8988T (cell line): ENCODE measurements around the gene FAM120A.

ENCODE experiments used
- DNase-seq: peaks from one replicate; pipeline ENCODE4 v3.0.0; 2011

Gene FAM120A

DNA sequence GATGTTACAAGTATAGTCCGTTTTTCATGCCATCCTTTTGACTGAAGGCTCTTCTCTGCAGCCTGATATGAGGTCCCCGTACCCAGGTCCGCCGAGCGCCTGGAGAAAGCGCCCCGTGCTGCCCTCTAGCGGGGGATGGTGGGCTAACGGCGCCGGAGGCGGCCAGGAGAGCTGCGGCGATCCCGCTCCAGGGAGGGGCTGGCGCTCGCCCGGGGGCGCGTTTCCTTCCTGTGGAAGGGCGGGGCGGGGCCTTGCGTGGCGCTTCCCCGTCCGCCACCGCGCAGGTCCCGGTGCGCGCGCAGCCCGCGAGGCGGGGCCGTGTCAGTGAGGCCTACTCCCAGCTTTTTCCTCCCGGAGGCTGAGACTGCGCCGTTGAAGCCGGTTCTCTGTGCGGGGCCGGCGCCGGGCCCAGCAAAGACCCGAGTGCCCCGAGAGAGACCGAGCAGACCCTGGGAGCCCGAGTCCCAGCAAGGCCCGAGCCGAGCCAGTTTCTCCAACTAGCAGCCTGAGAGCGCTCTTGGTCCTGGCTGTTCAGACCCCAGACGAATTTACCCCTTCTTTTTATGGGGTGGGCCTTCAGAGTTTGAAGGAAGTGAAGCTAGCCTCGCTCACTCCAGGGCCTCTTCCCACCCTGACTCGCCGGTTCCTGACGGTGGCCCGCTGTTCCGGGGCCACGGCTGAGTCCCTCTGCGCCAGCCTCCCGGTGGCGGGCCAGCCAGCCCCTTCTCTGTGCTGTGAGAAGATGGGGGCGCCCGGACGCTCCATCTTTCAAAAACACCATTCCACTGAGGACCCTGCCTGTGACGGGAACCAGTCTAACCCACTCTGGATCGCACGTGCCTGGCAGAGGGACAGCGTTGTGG lies 115.2 kb downstream of the FAM120A start:
- DNase-seq, result peak; percentile 93

DNA sequence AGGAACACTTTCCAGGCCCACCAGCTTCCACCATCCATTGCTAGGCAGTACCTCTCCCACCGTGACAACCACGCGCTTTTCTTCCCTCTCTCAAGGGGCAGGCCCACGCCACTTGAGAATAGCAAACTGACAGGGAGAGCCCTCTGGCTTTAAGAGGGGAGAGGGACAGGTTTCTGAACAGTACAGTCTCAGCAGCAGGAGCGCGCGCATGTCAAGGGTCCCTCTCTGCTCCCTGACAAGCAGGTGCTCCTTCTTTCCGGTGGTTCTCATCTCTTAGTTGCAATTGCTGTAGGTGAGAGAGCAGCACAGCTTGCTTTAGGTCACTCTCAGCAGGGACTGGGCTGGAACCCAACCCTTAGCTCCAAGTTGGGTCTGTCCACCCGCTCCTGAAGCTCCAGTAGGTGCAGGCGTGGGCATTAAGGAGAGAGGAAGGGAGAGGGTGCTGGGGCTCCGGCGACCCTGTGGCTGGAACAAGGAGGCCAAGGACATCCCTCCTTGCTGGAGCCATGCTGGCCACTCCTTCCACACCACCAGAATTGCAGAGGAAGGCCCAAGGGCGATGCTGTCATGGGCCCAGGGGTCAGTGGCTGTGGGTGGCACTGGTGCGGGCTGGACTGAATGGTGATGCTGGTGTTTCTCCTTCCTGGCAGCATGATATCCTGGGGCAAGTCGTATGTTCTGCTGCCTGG lies 115.9 kb downstream of the FAM120A start:
- no peak for DNase-seq

DNA sequence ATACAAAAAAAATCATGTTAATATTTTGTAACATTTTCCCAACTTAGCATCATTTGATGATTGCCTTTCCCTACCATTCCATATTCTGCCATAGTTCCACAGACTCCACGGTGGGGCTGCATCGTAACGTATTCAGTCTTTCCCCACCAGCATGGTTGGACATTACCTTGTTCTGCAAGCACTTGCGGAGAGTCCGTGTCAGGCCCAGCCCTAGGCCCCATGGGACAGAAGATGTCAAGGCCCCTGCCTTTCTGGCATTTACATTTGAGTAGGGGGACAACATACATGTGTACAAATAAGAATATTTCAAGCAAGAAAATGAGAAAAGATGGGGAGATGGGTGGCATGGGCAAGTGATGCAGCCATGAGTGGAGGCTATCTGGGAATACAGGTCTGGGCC lies 116.7 kb downstream of the FAM120A start:
- DNase-seq, result no peak

DNA sequence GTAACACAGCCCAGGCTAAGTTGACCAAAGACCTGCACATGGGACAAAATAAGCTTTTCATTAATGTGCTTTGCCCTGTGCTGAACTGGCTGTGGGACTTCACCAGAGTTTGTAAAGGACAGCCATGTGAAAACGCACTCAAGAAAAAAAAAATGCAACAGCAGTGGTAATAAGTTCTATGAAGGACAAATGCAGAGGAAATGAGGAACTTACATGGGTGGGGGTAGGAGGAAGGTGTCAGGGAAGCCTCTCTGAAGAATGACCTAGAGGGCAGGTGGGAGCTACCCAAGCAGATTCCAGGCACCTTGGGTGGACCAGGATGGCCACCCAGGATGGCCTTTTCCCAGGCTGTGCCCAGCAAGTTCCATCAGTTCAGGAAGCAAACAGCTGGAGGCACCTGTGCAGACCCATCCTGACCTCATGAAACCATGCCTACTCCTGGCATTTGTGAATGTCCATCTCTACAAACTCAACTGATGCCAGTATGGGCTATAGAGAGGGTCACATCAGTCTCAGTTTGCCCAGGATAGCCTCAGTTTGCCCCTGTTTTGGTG lies 118.2 kb downstream of the FAM120A start:
- DNase-seq, result no peak

DNA sequence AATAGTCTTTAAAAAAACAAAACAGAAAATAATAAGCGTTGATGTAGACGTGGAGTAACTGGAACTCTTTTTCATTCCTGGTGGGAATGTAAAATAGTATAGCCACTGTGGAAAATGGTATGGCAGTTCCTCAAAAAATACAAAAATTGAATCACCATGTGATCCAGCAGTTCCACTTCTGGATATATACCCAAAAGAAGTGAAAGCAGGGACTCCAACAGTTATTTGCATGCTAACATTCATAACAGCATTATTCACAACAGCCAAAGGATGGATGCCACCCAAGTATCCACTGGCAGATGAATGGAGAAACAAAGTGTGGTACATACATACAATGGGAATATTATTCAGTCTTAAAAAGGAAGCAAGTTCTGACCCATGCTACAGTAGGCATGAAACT lies 120.7 kb downstream of the FAM120A start:
- DNase-seq, result no peak

DNA sequence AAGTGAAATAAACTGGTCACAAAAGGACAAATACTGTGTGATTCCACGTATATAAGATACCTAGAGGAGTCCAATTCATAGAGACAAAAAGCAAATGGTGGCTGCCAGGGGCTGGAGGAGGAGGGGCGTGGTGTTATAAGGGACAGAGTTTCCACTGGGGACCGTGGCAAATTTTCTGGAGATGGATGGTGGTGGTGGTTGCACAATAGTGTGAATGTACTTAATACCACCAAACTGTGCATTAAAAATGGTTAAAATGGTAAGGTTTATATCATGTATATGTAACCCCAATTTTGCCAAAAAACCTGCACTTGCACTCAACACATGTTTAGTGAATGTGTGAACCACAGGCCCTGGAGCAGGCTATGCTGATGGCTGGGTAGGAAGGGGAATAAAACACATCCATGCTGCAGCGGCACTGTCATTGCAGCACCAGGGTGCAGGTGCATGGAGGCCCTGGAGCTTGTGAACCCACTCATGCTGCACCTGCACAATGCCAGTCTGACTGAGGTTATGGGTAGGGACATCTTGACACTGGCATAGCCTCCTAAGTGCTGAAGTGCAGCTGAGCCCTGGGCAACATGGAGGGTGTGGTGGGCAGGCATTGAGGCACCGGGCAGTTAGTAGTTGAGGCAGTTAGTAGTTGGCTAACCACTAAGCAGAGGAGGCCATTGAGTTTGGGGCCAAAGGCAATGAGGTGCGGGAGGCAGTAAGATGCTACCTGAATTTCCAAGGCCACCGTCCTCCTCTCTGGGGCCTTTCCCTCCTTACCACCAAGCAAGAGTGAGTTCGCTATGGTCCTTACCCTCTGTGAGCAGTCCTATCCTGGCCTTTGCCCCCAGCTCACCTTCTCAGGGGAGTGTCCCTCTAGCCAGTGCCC lies 121.4 kb downstream of the FAM120A start:
- no peak for DNase-seq

DNA sequence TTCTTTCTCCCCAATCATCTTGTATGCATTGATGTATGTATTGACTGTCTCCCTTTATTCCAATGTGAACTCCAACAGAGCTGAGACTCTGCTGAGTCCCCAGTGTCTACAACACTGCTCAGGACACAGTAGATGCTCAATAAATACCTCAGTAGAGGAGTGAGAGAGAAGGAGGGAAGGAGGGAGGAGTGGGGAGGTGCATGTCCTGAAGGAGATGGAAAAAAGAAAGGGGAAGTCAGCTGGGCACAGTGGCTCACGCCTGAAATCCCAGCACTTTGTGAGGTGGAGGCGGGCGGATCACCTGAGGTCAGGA lies 122.0 kb downstream of the FAM120A start:
- DNase-seq, result no peak

DNA sequence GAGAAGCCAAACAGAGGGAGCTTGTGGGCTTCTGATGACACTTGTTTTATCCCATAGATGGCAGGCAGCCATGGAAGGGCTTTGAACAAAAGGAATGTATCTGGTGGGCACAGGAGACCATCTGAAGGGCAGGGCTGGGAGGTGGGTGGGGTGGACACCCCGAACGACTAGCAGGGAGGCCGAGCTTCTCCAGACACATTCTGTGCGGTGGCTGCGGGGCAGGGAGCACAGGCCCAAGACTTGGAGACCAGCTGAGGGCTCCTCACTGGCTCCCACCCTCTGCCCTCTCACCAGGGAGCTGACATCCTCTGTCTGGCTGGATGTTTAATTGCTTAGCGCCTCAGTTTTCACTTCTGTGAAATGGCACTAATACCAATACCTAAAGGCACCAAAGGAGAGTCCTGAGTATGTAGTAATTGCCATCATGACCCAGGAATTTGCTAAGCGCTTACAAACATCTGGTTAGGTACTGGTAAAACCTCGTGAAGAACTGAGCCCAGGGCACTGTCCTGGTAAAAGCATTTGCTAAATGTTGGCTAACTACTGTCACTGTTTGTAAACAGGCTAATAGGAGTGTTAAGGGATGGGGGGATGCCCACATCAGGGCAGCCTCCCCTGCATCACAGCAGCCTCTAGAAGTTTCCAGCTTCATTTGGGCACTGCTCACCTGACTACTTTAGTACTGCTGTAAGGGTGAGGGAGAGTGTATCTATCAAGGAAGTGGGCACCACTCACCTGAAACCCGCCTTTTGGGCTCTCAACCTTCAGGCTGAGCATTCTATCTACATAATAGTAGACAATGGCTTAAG lies 122.8 kb downstream of the FAM120A start:
- DNase-seq, result no peak

DNA sequence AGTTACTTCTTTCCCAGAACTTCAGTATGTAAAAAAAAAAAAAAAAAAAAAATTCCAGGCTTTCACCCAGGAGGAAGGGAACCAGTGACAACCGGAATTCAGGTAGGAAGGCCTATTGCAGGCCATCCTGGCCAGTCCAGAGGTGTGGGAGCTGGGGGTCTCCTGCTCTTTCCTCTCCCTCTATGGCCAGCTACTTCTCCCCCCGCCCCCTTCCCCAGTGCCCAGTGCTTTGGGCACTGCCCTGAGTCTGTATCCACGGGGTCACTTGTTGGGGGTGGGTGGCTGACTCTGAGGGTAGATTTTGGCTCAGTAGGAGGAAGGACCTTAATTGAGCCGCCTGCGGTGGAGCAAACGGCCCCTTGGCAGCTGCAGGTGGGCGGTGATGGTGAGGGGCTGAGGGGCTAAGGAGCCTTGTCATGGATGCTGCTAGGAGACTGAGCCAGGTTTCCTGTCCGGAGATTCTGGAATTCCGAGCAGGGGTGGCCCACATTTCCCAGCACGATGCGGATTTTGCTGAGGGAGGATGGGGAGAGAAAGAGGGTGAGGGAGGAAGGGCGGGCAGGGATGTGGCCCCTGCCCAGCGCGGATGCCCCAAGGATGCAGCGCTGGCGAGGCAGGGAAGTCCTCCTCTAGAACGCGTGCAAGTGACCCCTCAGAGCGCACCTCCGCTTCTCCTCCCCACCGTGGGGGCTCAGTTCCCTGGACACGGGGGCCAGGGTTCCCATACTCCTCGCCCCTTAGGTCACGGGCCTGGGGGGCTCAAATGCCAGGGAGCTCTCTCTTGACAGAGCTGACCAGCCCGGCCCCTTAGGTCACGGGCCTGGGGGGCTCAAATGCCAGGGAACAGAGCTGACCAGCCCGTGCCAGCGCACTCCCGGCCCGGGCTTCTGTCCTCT lies 123.7 kb downstream of the FAM120A start:
- no peak for DNase-seq

DNA sequence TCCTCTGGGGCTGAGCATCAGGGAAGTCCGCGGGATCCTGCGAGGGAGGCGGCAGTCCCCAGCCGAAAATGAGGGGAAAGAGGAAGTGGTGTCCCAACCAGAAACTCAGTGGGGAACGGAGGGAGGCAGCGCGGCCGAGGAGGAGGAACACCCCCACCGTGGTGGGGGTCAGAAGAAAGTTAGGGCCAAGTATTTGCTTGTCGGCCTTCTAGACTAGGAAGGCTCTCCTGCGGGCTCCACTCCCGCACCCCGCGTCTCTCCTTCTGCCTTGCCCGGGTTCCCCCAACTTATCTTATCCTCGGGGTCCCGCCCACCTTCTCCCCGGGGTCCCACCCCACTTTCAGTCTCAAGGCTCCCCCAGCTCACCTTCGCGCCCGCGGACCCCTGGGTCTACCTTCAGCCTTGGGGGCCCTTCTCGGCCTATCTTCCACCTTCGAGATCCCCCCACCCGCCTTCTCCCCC lies 124.3 kb downstream of the FAM120A start:
- peak; percentile 69 for DNase-seq

DNA sequence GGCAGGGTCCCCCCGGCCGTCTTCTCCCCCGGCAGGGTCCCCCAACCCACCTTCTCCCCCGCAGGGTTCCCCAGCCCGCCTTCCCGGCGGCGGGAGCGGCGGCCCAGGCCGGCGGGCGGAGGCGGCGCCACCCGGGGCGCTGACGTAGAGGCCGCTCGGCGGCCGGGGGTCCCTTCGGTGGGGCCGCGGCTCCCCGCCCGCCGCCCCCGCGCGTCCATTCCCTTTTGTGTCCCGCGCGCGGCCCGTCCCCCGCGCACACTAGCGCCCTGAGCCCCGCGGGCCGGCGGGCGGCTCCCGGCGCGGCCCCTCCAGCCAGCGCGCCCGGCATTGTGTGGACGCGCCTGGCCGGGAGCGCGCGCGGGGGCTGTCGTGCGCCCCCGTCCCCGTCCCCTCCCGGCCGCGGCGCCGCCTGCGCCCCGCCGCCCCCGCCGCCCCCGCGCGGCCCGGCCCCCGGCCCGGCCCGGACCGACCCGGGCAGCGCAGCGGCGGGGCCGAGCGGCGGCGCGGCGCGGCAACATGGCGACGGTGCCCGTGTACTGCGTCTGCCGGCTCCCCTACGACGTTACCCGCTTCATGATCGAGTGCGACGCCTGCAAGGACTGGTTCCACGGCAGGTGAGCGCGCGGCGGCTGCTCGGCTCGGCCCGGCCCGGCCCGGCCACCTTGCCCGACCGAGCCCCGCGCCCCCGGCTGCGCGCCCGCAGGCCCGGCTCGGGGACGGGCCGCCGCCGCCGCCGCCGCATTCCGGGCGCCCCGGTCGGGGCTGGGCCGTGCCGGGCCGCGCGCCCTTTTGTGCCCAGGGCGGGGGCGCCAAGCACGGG lies 125.0 kb downstream of the FAM120A start, which contains the start of gene PHF2:
TSS of gene PHF2 (plus strand) at position 327 of the 820 bp plus-strand sequence. CDS start at position 517, 190 bp downstream.
- peak; percentile 86 for DNase-seq

DNA sequence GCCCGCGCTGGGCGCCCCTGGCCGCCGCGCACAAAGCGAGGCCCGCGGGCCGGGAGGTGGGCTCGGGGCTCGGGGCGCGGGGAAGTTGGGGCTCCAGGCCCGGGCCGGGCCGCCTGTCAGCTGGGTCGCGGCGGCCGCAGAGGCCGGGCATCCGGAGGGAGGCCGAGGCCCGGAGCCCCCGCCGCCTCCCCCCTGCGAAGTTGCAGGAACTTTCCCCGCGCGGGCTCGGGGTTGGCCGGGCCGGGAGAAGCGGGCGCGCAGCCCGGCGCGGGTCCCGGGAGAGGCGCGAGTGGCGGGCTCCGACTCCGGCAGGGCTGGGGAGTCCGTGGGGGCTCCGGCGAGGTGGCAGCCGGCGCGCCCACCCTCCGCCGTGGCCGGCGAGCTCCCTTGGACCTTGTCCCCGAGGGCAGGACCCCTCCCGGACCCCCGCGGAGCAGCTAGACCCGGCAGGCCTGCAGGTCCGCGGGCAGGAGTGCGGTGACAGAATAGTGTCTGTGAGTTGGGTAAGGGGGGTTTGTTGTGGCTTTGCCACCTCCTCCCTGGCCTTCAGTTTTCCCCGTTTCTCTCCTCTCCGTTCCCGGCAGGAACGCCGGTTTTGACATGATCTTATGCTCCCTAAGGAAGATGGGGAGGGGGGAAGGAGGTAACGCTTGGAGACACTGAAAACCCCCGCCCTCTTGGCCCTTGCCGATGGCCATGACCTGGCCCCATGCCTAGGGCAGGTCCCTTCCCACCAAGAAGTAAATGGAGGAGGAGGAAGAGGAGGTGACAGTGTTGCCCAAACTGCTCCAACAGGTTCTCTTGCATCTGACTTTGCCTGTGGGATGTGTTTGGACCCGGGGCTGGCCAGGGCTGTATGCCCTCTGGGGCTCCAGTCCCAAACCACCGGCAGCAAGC lies 125.8 kb downstream of the FAM120A start:
- DNase-seq, result peak; percentile 55

DNA sequence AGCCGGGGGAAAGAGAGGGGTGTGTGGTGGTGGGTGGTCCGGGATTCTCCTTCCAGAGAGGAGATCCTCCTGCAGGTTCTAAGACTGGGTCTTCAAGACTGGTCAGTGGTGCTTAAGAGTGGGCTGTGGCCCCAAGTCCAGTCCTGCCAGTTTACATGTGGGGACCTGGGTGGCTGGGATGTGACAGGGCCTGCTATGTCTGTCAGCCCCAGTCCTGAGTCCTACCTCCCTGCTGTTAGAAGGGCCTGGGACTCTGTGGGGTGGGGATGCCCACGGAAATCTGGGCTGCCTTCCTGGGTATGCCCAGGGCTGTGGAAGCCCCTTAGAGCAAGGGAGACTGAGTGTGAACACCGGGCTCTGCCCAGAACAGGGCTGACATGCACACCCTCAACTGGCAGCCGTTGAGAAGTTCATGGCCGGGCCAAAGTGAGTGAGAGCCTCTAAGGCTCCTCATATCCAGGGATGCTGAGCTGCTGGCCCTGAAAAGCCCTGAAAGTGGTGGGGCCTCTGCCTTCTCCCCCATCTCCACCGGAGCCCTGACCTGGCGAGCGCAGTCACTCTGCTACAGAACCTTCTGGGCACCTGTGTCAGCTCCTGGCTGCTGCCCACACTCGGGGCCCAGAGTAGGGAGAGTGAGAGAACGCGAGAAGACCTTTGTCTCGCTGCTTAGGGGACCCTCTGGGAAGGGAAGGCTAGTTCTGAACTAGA lies 126.6 kb downstream of the FAM120A start:
- DNase-seq, result peak; percentile 44

DNA sequence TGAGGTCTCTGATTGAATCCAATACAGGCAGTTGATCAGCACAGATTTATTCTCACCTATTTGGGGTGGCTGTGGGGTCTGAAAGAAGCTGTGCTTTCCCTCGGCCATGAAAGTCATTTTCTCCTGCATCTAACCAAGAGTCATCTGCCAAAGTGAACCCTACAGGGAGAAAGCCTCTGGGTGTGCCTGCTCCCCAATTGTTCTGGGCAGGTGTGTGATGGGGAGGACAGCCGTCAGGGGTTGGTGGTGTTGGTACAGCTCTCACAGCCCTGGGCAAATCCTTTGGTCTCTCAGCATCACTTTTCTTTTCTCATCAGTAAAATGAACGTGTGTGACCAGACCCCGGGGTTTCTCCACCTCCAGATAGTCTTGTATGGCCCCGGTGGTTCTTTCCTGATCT lies 127.4 kb downstream of the FAM120A start:
- DNase-seq, result no peak

DNA sequence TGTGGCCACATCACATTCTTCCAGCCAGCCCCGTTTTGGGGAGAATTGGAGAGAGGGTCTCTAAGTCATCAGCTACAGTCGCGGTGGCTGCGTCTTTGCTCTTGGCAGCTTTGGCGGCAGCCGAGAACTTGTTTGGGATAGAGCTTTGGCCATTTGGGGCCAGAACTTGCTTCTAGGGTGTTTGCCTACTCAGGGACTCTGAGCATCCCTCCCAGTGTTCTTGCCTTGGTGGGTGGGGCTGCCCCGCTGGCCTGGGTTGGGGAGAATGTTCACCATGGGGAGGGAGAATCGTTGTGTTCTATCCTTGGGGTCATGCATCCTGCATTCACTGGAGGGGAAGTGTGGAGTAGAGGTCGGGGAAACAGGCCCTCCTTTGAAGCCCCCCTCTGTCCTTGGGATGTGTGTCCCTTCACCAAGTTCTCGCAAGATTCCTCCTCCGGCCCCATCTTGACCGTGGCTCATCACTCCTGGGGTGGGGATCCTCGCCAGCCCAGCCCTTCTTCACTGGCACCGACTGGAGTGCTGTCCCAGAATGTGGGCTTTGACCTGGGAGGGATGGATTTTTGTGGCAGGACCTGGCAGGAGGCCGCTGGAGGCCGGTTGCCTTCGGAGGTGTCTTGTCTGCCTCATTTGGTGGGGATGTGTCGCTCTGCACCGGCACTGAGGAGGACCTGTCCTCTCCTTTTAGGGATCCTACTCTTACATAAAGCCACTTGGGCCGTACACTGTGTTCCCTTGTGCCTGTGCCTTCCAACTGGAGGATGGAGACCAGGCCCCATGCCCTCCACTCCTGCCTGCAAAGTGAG lies 128.4 kb downstream of the FAM120A start:
- DNase-seq, result no peak

DNA sequence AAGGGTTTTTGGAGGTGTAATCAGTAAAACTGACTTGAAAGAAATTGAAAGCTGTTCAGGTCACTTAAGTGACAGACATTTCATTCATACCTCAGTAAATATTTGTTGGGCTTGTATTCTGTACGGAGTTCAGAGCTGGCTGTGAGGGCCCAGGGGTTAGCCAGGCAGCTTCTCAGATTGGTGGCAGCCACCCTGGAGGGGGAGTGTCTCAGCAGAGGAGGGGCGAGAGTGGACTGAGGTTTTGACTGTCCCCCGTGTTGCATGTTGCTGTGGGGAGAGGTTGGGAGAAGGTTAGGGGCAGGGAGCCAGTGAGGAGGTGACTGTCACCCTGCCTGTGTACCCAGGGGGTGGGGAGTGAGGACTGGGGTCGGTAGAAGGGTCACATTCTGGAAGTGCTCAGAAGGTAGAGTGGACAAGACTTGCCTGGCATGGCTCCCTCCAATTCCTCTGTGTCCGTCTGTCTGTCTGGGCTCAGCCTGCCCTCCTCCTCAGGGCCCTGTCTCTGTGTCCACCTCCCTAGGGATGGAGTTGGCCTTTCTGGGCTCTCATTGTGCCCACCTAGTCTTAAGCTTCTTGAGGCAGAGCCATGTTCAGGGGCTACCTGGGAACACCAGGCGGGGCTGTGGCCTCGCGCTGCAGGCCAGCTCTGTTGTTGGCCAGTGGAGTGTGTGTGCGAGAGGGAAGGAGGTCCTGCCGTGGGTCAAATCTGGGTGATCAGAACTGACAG lies 129.3 kb downstream of the FAM120A start:
- DNase-seq, result no peak

DNA sequence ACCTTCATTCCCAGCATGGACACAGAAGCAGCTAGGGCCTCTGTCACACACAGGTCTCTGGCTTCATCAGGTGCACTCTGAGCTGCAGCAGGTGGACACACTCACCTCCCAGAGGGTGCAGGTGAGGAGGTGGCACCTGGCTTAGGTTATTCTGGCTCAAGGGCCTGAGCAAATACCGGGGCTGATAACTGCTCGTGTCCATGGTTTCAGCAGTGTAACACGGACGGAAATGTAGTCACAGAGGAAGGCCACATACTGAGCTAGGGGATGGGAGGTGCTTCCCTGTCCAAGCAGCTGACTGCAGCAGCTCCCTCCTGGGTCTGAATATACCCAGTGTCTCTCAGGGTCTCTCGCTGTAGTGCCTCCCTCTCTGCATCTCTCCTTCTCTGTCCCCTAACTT lies 130.6 kb downstream of the FAM120A start:
- DNase-seq, result no peak
